ENCODE measurements around the gene CCDC40. TPM values are rescaled to one million over a fixed set of nuclear protein-coding genes. Genes with fewer than 3 reads are reported as not detected.
A peak's percentile ranks its signal among the peaks of the same experiment; 100 is the strongest.

Gene CCDC40
- total RNA-seq, 4 donors from 2014 or later = 6.7 to 17.3 (median 9.4) TPM

- H3K4me3 ChIP-seq (replicated peaks in 1 of 3) = no peak overlapping the region
- TF ChIP-seq, protein P1, sequence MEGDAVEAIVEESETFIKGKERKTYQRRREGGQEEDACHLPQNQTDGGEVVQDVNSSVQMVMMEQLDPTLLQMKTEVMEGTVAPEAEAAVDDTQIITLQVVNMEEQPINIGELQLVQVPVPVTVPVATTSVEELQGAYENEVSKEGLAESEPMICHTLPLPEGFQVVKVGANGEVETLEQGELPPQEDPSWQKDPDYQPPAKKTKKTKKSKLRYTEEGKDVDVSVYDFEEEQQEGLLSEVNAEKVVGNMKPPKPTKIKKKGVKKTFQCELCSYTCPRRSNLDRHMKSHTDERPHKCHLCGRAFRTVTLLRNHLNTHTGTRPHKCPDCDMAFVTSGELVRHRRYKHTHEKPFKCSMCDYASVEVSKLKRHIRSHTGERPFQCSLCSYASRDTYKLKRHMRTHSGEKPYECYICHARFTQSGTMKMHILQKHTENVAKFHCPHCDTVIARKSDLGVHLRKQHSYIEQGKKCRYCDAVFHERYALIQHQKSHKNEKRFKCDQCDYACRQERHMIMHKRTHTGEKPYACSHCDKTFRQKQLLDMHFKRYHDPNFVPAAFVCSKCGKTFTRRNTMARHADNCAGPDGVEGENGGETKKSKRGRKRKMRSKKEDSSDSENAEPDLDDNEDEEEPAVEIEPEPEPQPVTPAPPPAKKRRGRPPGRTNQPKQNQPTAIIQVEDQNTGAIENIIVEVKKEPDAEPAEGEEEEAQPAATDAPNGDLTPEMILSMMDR (IDR thresholded peaks at IDR 0.05) = no peak
- no peak for TF ChIP-seq POLR2A (IDR thresholded peaks at IDR 0.05)
- no peaks in the 10 kb centered on the region for H3K27me3 ChIP-seq
- DNase-seq = no peak
- no peaks in the 10 kb centered on the region for H3K9me3 ChIP-seq
- no peak overlapping the region for H3K27ac ChIP-seq
- H3K36me3 ChIP-seq = no peaks in the 10 kb centered on the region
- H3K4me1 ChIP-seq = peaks cover 35 to 42% of the 10 kb centered on the region in 2 donors
- 93 to 98% methylated on average over 4 of the region's 4 CpGs for WGBS, 2 donors
- intact Hi-C loops (cut with DNase I) = loop anchor here (2.0 kb wide), 1 partner anchor 27 kb away; no protein-coding TSS in a partner anchor
Measured at GRCh38 chr17:80033840-80034239, 2.6 kb upstream of the CCDC40 start.

DNA sequence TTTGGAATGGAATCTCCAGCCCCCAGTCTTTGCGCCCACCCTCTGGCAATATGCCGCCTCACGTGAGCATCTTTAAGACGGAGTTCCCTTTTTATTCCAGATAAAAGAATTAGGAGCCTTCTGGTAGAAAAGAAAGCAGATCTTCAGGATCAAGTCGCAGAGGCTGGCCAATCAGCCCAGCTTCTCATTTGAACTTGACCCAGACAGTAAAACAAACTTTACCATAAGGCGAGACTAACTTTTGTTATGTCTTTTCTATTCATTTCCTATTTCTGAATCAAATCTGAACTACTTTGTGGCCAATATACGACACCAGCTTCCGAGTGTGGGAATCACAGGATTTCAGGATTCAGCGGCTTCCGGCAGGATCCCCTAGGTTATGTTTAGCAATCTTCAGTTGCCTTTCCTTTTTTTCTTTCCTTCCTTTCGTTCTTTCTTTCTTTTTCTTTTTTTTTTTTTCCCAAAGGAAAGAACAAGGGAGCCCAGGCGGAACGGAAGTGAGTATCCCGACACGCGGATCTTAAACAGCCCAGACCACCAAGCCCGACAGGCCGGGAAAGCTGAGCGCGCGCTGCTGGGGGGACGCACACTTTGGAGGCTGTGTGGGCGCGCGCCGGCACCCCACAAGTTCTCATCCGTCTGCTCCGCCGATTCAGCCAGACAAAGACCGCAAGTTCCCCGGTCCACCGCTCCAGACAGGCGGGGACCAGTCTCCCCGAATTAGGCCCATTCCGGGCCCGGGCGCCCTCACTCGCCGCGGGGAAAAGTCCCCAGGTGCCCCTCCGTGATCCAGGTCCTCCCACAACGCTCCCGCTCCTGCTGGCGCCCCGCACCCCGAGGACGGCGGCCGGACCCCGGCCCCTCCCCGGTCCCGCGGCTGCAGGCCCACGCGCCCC is 1.4 kb upstream of the CCDC40 start:
- no peak for TF ChIP-seq POLR2A (IDR thresholded peaks at IDR 0.05)
- TF ChIP-seq, protein P1 (IDR thresholded peaks at IDR 0.05) = no peak
- Histone ChIP-seq H3K4me3 (replicated peaks in 1 of 3) (peak overlapping the region; percentile 64 to 79 (median 74)), H3K4me1 (peaks cover 24 to 30% of the 10 kb centered on the region in 2 donors), H3K27me3 (no peaks in the 10 kb centered on the region), H3K27ac (peak overlapping the region; percentile 56 to 80 (median 76)), H3K36me3 (no peaks in the 10 kb centered on the region), H3K9me3 (no peaks in the 10 kb centered on the region)
- 11% methylated on average over 26 to 28 of the region's 55 CpGs for WGBS, 2 donors
- DNase-seq = peak; percentile 42 to 46
- intact Hi-C loops (cut with DNase I) = no loop called here

GRCh38 chr17:80035687-80035936 is 830 bp upstream of the CCDC40 start, which contains the start of gene TBC1D16:
TSS of gene TBC1D16 (minus strand) at chr17:80035872. CDS start at chr17:80013547, 22,325 bp downstream.
- no CpG with 5 or more reads among the region's 46 CpGs for WGBS, 2 donors
- H3K9me3 ChIP-seq = no peaks in the 10 kb centered on the region
- peak within 1 kb of the TSS; percentile 83 to 86 (median 86) for H3K4me3 ChIP-seq (replicated peaks in 1 of 3)
- H3K27ac ChIP-seq = peak within 1 kb of the TSS; percentile 80 to 93 (median 90)
- no peak for DNase-seq
- intact Hi-C loops (cut with DNase I) = no loop called here
- peaks cover 19 to 24% of the 10 kb centered on the region in 2 donors for H3K4me1 ChIP-seq
- TF ChIP-seq POLR2A (IDR thresholded peaks at IDR 0.05) = peak in 1 of 2 donors; percentile 49
- TF ChIP-seq, protein P1 (IDR thresholded peaks at IDR 0.05) = no peak
- no peaks in the 10 kb centered on the region for H3K27me3 ChIP-seq
- no peaks in the 10 kb centered on the region for H3K36me3 ChIP-seq

GRCh38 chr17:80036715-80037477 is 454 bp downstream of the CCDC40 start:
- H3K36me3 ChIP-seq = no peaks in the 10 kb centered on the region
- no peaks in the 10 kb centered on the region for H3K9me3 ChIP-seq
- peak overlapping the region; percentile 83 to 86 (median 86) for H3K4me3 ChIP-seq (replicated peaks in 1 of 3)
- WGBS, 2 donors = 2% methylated on average over 39 to 52 of the region's 52 CpGs
- DNase-seq = peak in 1 of 2 donors; percentile 51
- H3K27ac ChIP-seq = peak overlapping the region in 2 of 3 donors; percentile 80 to 93
- H3K27me3 ChIP-seq = no peaks in the 10 kb centered on the region
- peaks cover 11 to 15% of the 10 kb centered on the region in 2 donors for H3K4me1 ChIP-seq
- intact Hi-C loops (cut with DNase I) = no loop called here
- TF ChIP-seq POLR2A (IDR thresholded peaks at IDR 0.05) = no peak
- TF ChIP-seq, protein P1 (IDR thresholded peaks at IDR 0.05) = no peak

All from thyroid gland (tissue), 4 donors.